ENCODE measurements around the gene ABCB8. TPM values are rescaled to one million over a fixed set of nuclear protein-coding genes. Genes with fewer than 3 reads are reported as not detected.

Gene ABCB8
- total and polyA plus RNA-seq, 9 donors = 12.8 to 26.5 (median 18.4) TPM

DNA sequence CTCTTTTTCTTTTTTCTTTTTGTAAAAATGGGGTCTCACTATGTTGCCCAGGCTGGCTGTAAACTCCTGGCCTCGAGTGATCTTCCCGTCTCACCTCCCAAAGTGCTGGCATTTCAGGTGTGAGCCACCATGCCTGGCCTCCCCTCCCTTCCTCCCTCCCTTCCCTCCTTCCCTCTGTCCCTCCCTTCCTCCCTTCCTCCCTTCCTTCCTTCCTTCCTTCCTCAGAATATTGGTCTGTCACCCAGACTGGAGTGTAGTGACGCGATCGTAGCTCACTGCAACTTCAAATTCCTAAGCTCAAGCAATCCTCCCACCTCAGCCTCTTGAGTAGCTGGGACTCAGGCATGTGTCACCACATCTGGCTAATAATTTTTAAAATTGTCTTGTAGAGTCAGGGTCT is 66.4 kb downstream of the ABCB8 start:
- no peak overlapping the region for H3K4me3 ChIP-seq (ENCODE audit: low read length)
- peaks cover 33% of the 10 kb centered on the region for H3K36me3 ChIP-seq (ENCODE audit: control insufficient read depth, insufficient read depth, low read length)
- WGBS (ENCODE audit: insufficient coverage) = 85% methylated on average over 2 of the region's 5 CpGs
- no peaks in the 10 kb centered on the region for H3K27me3 ChIP-seq (ENCODE audit: control insufficient read depth, insufficient read depth, low read length)
- no peak overlapping the region for H3K27ac ChIP-seq (ENCODE audit: low read length)
- H3K4me1 ChIP-seq (ENCODE audit: control insufficient read depth, insufficient read depth, low read length) = peaks cover 30% of the 10 kb centered on the region
- DNase-seq = no peak
- H3K9me3 ChIP-seq (replicated peaks; ENCODE audit: control insufficient read depth, low read depth, low read length) = no peaks in the 10 kb centered on the region

GRCh38 chr7:151095123-151095797 is 67.0 kb downstream of the ABCB8 start:
- Histone ChIP-seq H3K4me3 (ENCODE audit: low read length) (no peak overlapping the region), H3K27ac (ENCODE audit: low read length) (no peak overlapping the region), H3K9me3 (replicated peaks; ENCODE audit: control insufficient read depth, low read depth, low read length) (no peaks in the 10 kb centered on the region), H3K4me1 (ENCODE audit: control insufficient read depth, insufficient read depth, low read length) (peaks cover 24% of the 10 kb centered on the region), H3K27me3 (ENCODE audit: control insufficient read depth, insufficient read depth, low read length) (no peaks in the 10 kb centered on the region), H3K36me3 (ENCODE audit: control insufficient read depth, insufficient read depth, low read length) (peaks cover 33% of the 10 kb centered on the region)
- WGBS (ENCODE audit: insufficient coverage) = 64% methylated on average over 5 of the region's 10 CpGs
- DNase-seq = no peak

DNA sequence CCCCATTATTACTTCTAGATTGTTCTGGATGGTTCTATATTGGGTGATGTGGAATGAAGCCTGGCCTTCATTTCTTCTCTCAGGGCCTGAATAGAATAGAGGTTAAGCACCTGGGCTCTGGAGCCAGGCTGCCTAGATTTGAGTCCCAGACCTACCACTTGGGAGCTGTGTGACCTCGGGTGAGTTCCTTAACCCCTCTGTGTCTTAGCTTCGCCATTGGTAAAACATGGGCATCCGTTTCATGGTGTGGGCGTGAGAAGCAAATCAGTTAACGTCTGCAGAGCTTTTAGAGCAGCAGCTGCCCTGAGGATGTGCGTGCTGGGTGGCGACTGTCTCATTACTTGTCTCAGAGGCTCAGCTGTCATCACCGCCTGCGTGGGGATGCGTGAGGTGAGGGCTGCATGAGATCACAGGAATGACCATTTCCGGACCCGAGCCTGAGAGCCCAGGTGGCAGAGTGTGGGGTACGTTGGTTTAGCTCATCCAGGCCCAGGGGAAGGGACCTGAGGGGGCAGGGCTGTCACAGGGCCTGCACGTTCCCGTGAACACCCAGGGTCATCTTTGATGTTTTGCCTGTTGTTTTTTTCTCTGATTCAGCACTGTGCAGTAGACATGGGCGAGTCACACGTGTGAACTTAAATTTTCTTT is 67.7 kb downstream of the ABCB8 start:
- no peak overlapping the region for H3K4me3 ChIP-seq (ENCODE audit: low read length)
- peaks cover 20% of the 10 kb centered on the region for H3K4me1 ChIP-seq (ENCODE audit: control insufficient read depth, insufficient read depth, low read length)
- no peak for DNase-seq
- H3K36me3 ChIP-seq (ENCODE audit: control insufficient read depth, insufficient read depth, low read length) = peaks cover 33% of the 10 kb centered on the region
- H3K27ac ChIP-seq (ENCODE audit: low read length) = no peak overlapping the region
- WGBS (ENCODE audit: insufficient coverage) = 78% methylated on average over 15 of the region's 17 CpGs
- H3K9me3 ChIP-seq (replicated peaks; ENCODE audit: control insufficient read depth, low read depth, low read length) = no peaks in the 10 kb centered on the region
- H3K27me3 ChIP-seq (ENCODE audit: control insufficient read depth, insufficient read depth, low read length) = no peaks in the 10 kb centered on the region

Other genes starting within 250 kb of the ABCB8 start
- 7.7 TPM for gene TMEM176B, start 228.1 kb upstream of the ABCB8 start, total RNA-seq
- gene TMEM176B, start 228.1 kb upstream of the ABCB8 start, polyA plus RNA-seq (ENCODE audit: insufficient read depth in 1 of 8, insufficient read length in 8 of 8, low replicate concordance in 1 of 8) = 10 to 100 TPM in 7 of 8 donors, 1 to 10 TPM in 1; 9.4 to 16.7 (median 11.9) TPM
- gene TMEM176A, start 227.7 kb upstream of the ABCB8 start, total RNA-seq = 6.2 TPM
- 10 to 100 TPM in 7 of 8 donors, 1 to 10 TPM in 1; 9.9 to 19.4 (median 14.1) TPM for gene TMEM176A, start 227.7 kb upstream of the ABCB8 start, polyA plus RNA-seq (ENCODE audit: insufficient read depth in 1 of 8, insufficient read length in 8 of 8, low replicate concordance in 1 of 8)
- gene AOC1, start 175.9 kb upstream of the ABCB8 start, total RNA-seq = 0.04 TPM
- gene AOC1, start 175.9 kb upstream of the ABCB8 start, polyA plus RNA-seq (ENCODE audit: insufficient read depth in 1 of 8, insufficient read length in 8 of 8, low replicate concordance in 1 of 8) = 1 to 10 TPM in 2 of 8 donors, under 1 TPM in 3, not detected in 3; 0.13 to 6.1 (median 0.27) TPM
- gene KCNH2, start 50.1 kb upstream of the ABCB8 start, total RNA-seq = 9.7 TPM
- 10 to 100 TPM; 14.4 to 26.9 (median 20.2) TPM for gene KCNH2, start 50.1 kb upstream of the ABCB8 start, polyA plus RNA-seq (ENCODE audit: insufficient read depth in 1 of 8, insufficient read length in 8 of 8, low replicate concordance in 1 of 8)
- gene NOS3, start 37.4 kb upstream of the ABCB8 start, total RNA-seq = 4.9 TPM
- 1 to 10 TPM; 5.0 to 8.9 (median 7.0) TPM for gene NOS3, start 37.4 kb upstream of the ABCB8 start, polyA plus RNA-seq (ENCODE audit: insufficient read depth in 1 of 8, insufficient read length in 8 of 8, low replicate concordance in 1 of 8)
- gene ATG9B, start 4.0 kb upstream of the ABCB8 start, total RNA-seq = 0.22 TPM
- 1 to 10 TPM in 6 of 8 donors, under 1 TPM in 2; 0.92 to 3.0 (median 1.4) TPM for gene ATG9B, start 4.0 kb upstream of the ABCB8 start, polyA plus RNA-seq (ENCODE audit: insufficient read depth in 1 of 8, insufficient read length in 8 of 8, low replicate concordance in 1 of 8)
- 1.3 TPM for gene ASIC3, start 20.1 kb downstream of the ABCB8 start, total RNA-seq
- gene ASIC3, start 20.1 kb downstream of the ABCB8 start, polyA plus RNA-seq (ENCODE audit: insufficient read depth in 1 of 8, insufficient read length in 8 of 8, low replicate concordance in 1 of 8) = 1 to 10 TPM; 2.0 to 9.2 (median 4.6) TPM
- gene CDK5, start 29.4 kb downstream of the ABCB8 start, total RNA-seq = 10.2 TPM
- gene CDK5, start 29.4 kb downstream of the ABCB8 start, polyA plus RNA-seq (ENCODE audit: insufficient read depth in 1 of 8, insufficient read length in 8 of 8, low replicate concordance in 1 of 8) = 10 to 100 TPM in 5 of 8 donors, 1 to 10 TPM in 3; 8.2 to 12.2 (median 10.2) TPM
- gene SLC4A2, start 31.1 kb downstream of the ABCB8 start, total RNA-seq = 41.0 TPM
- 10 to 100 TPM; 58.3 to 78.1 (median 65.7) TPM for gene SLC4A2, start 31.1 kb downstream of the ABCB8 start, polyA plus RNA-seq (ENCODE audit: insufficient read depth in 1 of 8, insufficient read length in 8 of 8, low replicate concordance in 1 of 8)
- gene FASTK, start 52.4 kb downstream of the ABCB8 start, total RNA-seq = 65.2 TPM
- gene FASTK, start 52.4 kb downstream of the ABCB8 start, polyA plus RNA-seq (ENCODE audit: insufficient read depth in 1 of 8, insufficient read length in 8 of 8, low replicate concordance in 1 of 8) = 10 to 100 TPM; 74.3 to 90.1 (median 84.2) TPM
- 19.0 TPM for gene TMUB1, start 55.0 kb downstream of the ABCB8 start, total RNA-seq
- gene TMUB1, start 55.0 kb downstream of the ABCB8 start, polyA plus RNA-seq (ENCODE audit: insufficient read depth in 1 of 8, insufficient read length in 8 of 8, low replicate concordance in 1 of 8) = 10 to 100 TPM; 29.8 to 51.2 (median 35.9) TPM
- gene AGAP3, start 58.0 kb downstream of the ABCB8 start, total RNA-seq = 37.0 TPM
- 10 to 100 TPM; 64.5 to 95.4 (median 76.3) TPM for gene AGAP3, start 58.0 kb downstream of the ABCB8 start, polyA plus RNA-seq (ENCODE audit: insufficient read depth in 1 of 8, insufficient read length in 8 of 8, low replicate concordance in 1 of 8)
- 0.44 TPM for gene GBX1, start 139.2 kb downstream of the ABCB8 start, total RNA-seq
- 1 to 10 TPM in 5 of 8 donors, under 1 TPM in 3; 0.59 to 2.5 (median 1.5) TPM for gene GBX1, start 139.2 kb downstream of the ABCB8 start, polyA plus RNA-seq (ENCODE audit: insufficient read depth in 1 of 8, insufficient read length in 8 of 8, low replicate concordance in 1 of 8)
- gene ASB10, start 158.8 kb downstream of the ABCB8 start, total RNA-seq = 3.1 TPM
- 1 to 10 TPM; 1.3 to 5.7 (median 3.0) TPM for gene ASB10, start 158.8 kb downstream of the ABCB8 start, polyA plus RNA-seq (ENCODE audit: insufficient read depth in 1 of 8, insufficient read length in 8 of 8, low replicate concordance in 1 of 8)
- gene H2BK1, start 182.0 kb downstream of the ABCB8 start, total RNA-seq = not detected
- gene H2BK1, start 182.0 kb downstream of the ABCB8 start, polyA plus RNA-seq (ENCODE audit: insufficient read depth in 1 of 8, insufficient read length in 8 of 8, low replicate concordance in 1 of 8) = not detected
- gene ABCF2, start 198.8 kb downstream of the ABCB8 start, total RNA-seq = 18.5 TPM
- 10 to 100 TPM; 17.3 to 21.1 (median 18.5) TPM for gene ABCF2, start 198.8 kb downstream of the ABCB8 start, polyA plus RNA-seq (ENCODE audit: insufficient read depth in 1 of 8, insufficient read length in 8 of 8, low replicate concordance in 1 of 8)
- 21.9 TPM for gene CHPF2, start 204.0 kb downstream of the ABCB8 start, total RNA-seq
- gene CHPF2, start 204.0 kb downstream of the ABCB8 start, polyA plus RNA-seq (ENCODE audit: insufficient read depth in 1 of 8, insufficient read length in 8 of 8, low replicate concordance in 1 of 8) = 10 to 100 TPM; 20.1 to 32.6 (median 23.4) TPM
- gene SMARCD3, start 220.2 kb downstream of the ABCB8 start, total RNA-seq = 106 TPM
- gene SMARCD3, start 220.2 kb downstream of the ABCB8 start, polyA plus RNA-seq (ENCODE audit: insufficient read depth in 1 of 8, insufficient read length in 8 of 8, low replicate concordance in 1 of 8) = 100 to 1,000 TPM; 109 to 180 (median 151) TPM